Right lobe of liver (tissue), 6 donors: ENCODE measurements around the gene FOXN1. TPM values are rescaled to one million over a fixed set of nuclear protein-coding genes. Genes with fewer than 3 reads are reported as not detected.

ENCODE experiments used
- ATAC-seq, 4 donors: fragments of 200-7000 bp; cut with Tn5 transposase; one replicate each; pipeline ENCODE4 v1.9.1; 2020; ENCODE audit warnings: mild to moderate bottlenecking in 4 of 4, moderate library complexity in 4 of 4
- DNase-seq, 3 donors: peaks; one replicate each; pipeline ENCODE4 v3.0.0-alpha.2; 2020
- H3K27ac ChIP-seq, 3 donors: fragments of 200-600 bp; one replicate each; pipeline ENCODE4 v1.8.0; 2022
- H3K27me3 ChIP-seq, 2 donors: fragments of 200-600 bp; one replicate each; pipeline ENCODE4 v1.8.0; 2022
- H3K36me3 ChIP-seq, 4 donors: fragments of 200-600 bp; sonication (generic) in 1 of 4; one replicate each; pipeline versions ENCODE4 v1.5.1 to v1.8.0; 2017 to 2022; ENCODE audit warnings: control low read depth in 1 of 4
- H3K4me1 ChIP-seq, 4 donors: fragments of 200-600 bp; sonication (generic) in 1 of 4; one replicate each; pipeline versions ENCODE4 v1.5.1 to v1.8.0; 2017 to 2022; ENCODE audit warnings: control low read depth in 1 of 4
- H3K4me3 ChIP-seq, 3 donors: fragments of 200-600 bp; one replicate each; pipeline ENCODE4 v1.8.0; 2022
- H3K9me3 ChIP-seq, 4 donors: fragments of 200-600 bp; sonication (generic) in 1 of 4; one replicate each; pipeline versions ENCODE4 v1.5.1 to v1.8.0; 2017 to 2022; ENCODE audit warnings: control low read depth in 1 of 4
- CTCF ChIP-seq, 4 donors: fragments of 200-600 bp in 3 of 4; fragments of 450-650 bp in 1 of 4; IDR thresholded peaks; one replicate each; pipeline versions ENCODE4 v1.5.1 to v1.8.0; 2016 to 2022; ENCODE audit warnings: antibody characterized with exemption in 4 of 4, mild to moderate bottlenecking in 2 of 4
- POLR2A ChIP-seq: fragments of 450-650 bp; IDR thresholded peaks from one replicate; pipeline ENCODE4 v1.6.1; 2017; ENCODE audit warnings: antibody characterized with exemption, mild to moderate bottlenecking
- WGBS: methylation state at CpG from one replicate; pipeline ENCODE4 v1.1.6; 2018; ENCODE audit warnings: low coverage, low lambda C conversion rate; ENCODE audit not compliant: insufficient coverage; ENCODE audit errors: missing lambda C conversion rate; 5-methylcytosine and 5-hydroxymethylcytosine counted together
- intact Hi-C, 2 donors: fragments of 100-400 bp; cut with DNase I; formaldehyde crosslinking; loops; one replicate each; pipeline versions ENCODE4 v1.11.2 to v1.14.1; 2022
- total RNA-seq, 6 experiments: library from RNA; depleted of rRNA in 2 of 6; stranded (reverse); fragments of >200 nt in 2 of 6; fragmentation: NEBNext Ultra II Directional in 3 of 6; extraction: Animal tissue kit (Norgen Biotek cat#: 25700) in 3 of 6; gene quantifications; one replicate each; pipeline versions ENCODE4 v1.1.0 to v1.2.4, GENCODE V29; 2016 to 2023
- donor health status: DM: no; HTN: yes; CAD: no.
- donor health status: DM: no; HTN: no; CAD: no.
- donor health status: DM: no; HTN: no; CAD: no.
- donor health status: DM: no; HTN: yes; CAD: no.
- donor health status: DM: no; HTN: yes; CAD: no.

FOXN1 gene
- total RNA-seq, 6 experiments from 2014 or later, result not detected

GRCh38 chr17:28494445-28495188 lies 11.5 kb upstream of the FOXN1 start:
- Histone ChIP-seq H3K4me3 (no peak overlapping the region), H3K27me3 (no peaks in the 10 kb centered on the region), H3K9me3 (no peaks in the 10 kb centered on the region), H3K36me3 (no peaks in the 10 kb centered on the region), H3K4me1 (no peaks in the 10 kb centered on the region), H3K27ac (no peak overlapping the region)
- ATAC-seq, result peak; percentile 79 to 95 (median 90)
- intact Hi-C loops, result loop anchor here in 1 of 2 donors (5.0 kb wide), 2 partner anchors 43 to 118 kb away; partner anchors contain the start of gene RSKR
- 11% methylated on average over 5 of the region's 15 CpGs for WGBS
- DNase-seq, result peak; percentile 78 to 79 (median 78)
- no peak for TF ChIP-seq POLR2A
- TF ChIP-seq CTCF (IDR thresholded peaks at IDR 0.05), result peak; percentile 84 to 89 (median 86)

GRCh38 chr17:28495635-28496034 lies 10.5 kb upstream of the FOXN1 start:
- no peak for ATAC-seq
- Histone ChIP-seq H3K4me1 (no peaks in the 10 kb centered on the region), H3K4me3 (no peak overlapping the region), H3K27me3 (no peaks in the 10 kb centered on the region), H3K9me3 (no peaks in the 10 kb centered on the region), H3K36me3 (no peaks in the 10 kb centered on the region), H3K27ac (no peak overlapping the region)
- TF ChIP-seq CTCF (IDR thresholded peaks at IDR 0.05), result no peak
- TF ChIP-seq POLR2A, result no peak
- 100% methylated on average over 2 of the region's 8 CpGs for WGBS
- intact Hi-C loops, result loop anchor here in 1 of 2 donors (5.0 kb wide), 1 partner anchor 117 kb away; the partner anchor contains the start of gene RSKR
- DNase-seq, result no peak

- Histone ChIP-seq H3K4me3 (no peak overlapping the region), H3K36me3 (no peaks in the 10 kb centered on the region), H3K4me1 (no peaks in the 10 kb centered on the region), H3K9me3 (no peaks in the 10 kb centered on the region), H3K27me3 (no peaks in the 10 kb centered on the region), H3K27ac (no peak overlapping the region)
- TF ChIP-seq POLR2A, result no peak
- TF ChIP-seq CTCF (IDR thresholded peaks at IDR 0.05), result no peak
- WGBS, result no CpG with 5 or more reads among the region's 9 CpGs
- ATAC-seq (peak in 1 of 4 donors; percentile 23), DNase-seq (no peak)
- intact Hi-C loops, result loop anchor here in 1 of 2 donors (5.0 kb wide), 1 partner anchor 114 kb away; the partner anchor contains the start of gene RSKR
Measured at GRCh38 chr17:28497931-28498330, 8.2 kb upstream of the FOXN1 start.

GRCh38 chr17:28498652-28499363 lies 7.3 kb upstream of the FOXN1 start:
- no peaks in the 10 kb centered on the region for H3K36me3 ChIP-seq
- TF ChIP-seq CTCF (IDR thresholded peaks at IDR 0.05) (no peak), POLR2A (no peak)
- no peak overlapping the region for H3K27ac ChIP-seq
- H3K27me3 ChIP-seq, result no peaks in the 10 kb centered on the region
- DNase-seq, result no peak
- intact Hi-C loops, result loop anchor here in 1 of 2 donors (5.0 kb wide), 1 partner anchor 113 kb away; the partner anchor contains the start of gene RSKR
- no peaks in the 10 kb centered on the region for H3K9me3 ChIP-seq
- no peaks in the 10 kb centered on the region for H3K4me1 ChIP-seq
- 56% methylated on average over 3 of the region's 12 CpGs for WGBS
- H3K4me3 ChIP-seq, result no peak overlapping the region
- ATAC-seq, result no peak
